GM13977 (cell line): ENCODE results near the gene AIFM3.

Experiments used
- DNase-seq: peaks from one replicate; pipeline ENCODE4 v3.0.0; 2012; ENCODE audit warnings: low spot score
- CTCF ChIP-seq: IDR thresholded peaks from 2 replicates; pipeline ENCODE4 v1.5.1; 2012; ENCODE audit warnings: mild to moderate bottlenecking, control low read depth; ENCODE audit not compliant: insufficient read depth; ENCODE audit errors: extremely low read depth, missing control alignments
- in situ Hi-C: fragments of 300-500 bp; cut with MboI; formaldehyde crosslinking; loops from one replicate; pipeline ENCODE4 v1.12.0; 2022; ENCODE audit warnings: low sequenced_read_pairs, low pct_unique_long_range_greater_than_20kb, mixed read lengths, inconsistent platforms; ENCODE audit not compliant: unreplicated experiment

Gene AIFM3

DNA sequence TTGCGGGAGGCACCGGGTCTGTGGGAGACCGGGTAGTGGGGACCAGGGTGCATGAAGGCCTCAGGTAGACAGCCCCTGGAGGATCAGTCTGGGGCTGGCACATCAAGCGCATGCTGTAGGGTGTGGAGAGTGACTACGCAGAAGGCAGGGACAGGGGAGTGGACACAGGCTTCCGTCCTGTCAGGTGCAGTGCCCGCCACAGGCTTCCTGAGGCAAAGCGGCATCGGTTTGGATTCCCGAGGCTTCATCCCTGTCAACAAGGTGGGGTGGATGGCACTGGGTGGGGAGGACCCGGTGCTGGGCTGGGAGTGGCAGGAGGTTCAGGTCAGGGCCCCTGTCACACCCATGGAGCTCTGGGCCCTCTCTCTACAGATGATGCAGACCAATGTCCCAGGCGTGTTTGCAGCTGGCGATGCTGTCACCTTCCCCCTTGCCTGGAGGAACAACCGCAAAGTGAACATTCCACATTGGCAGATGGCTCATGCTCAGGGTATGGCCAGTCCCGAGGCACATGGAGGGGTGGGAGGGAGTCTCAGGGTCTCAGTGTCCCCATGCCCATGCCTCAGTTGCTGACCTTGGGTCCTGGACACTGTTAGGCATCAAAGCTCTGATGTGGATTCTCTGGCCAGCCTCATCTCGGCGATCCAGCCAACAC, 10.6 kb downstream of the AIFM3 start:
- TF ChIP-seq CTCF, result no peak
- DNase-seq, result no peak
- in situ Hi-C loops, result no loop called here

- no peak for DNase-seq
- TF ChIP-seq CTCF, result no peak
- in situ Hi-C loops, result no loop called here
Measured at GRCh38 chr22:20978419-20978818, 11.4 kb downstream of the AIFM3 start.

- in situ Hi-C loops, result no loop called here
- no peak for TF ChIP-seq CTCF
Measured at GRCh38 chr22:20979243-20979809, 12.3 kb downstream of the AIFM3 start.

DNA sequence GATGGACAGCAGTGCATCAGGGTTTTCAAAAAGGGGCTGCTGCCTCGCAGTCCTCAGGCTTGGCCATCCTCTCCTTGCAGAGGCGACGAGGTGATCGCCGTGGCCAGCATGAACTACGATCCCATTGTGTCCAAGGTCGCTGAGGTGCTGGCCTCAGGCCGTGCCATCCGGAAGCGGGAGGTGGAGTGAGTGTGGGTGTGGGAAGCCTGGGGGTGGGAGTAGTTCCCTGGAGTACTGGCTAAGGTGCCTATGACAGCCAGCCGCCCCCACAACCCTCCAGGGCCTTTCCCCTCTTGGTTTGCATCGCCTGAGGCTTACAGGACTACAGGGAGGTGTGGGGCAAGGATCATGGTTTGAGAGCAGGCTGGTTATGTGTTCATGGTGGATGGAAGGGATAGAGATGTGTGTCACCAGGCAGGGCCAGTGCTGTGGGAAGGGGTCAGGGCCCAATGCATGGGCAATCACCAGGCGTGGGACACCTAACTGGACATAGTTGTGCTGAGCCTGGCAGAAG, 12.9 kb downstream of the AIFM3 start:
- no peak for DNase-seq
- in situ Hi-C loops, result no loop called here
- TF ChIP-seq CTCF, result no peak

More at GRCh38 chr22:20979243-20979809, 12.3 kb downstream of the AIFM3 start:
- DNase-seq, result peak; percentile 73

GRCh38 chr22:20980523-20980922, 13.5 kb downstream of the AIFM3 start:
- no peak for DNase-seq
- no peak for TF ChIP-seq CTCF
- in situ Hi-C loops, result no loop called here

- no peak for DNase-seq
- in situ Hi-C loops, result no loop called here
- no peak for TF ChIP-seq CTCF
Measured at GRCh38 chr22:20980938-20981722, 14.1 kb downstream of the AIFM3 start.
